DMS53 treated with DMSO at 0.1 percent for 48 hours (cell line): Measurements from ENCODE around the gene TARP.

Experiments used
- DNase-seq: peaks from one replicate; lab custom pipeline; 2025; ENCODE audit not compliant: unreplicated experiment; lab: John Stamatoyannopoulos, UW

Gene TARP

GRCh38 chr7:38220452-38220851 lies 53.0 kb downstream of the TARP start:
- DNase-seq: no peak

DNA sequence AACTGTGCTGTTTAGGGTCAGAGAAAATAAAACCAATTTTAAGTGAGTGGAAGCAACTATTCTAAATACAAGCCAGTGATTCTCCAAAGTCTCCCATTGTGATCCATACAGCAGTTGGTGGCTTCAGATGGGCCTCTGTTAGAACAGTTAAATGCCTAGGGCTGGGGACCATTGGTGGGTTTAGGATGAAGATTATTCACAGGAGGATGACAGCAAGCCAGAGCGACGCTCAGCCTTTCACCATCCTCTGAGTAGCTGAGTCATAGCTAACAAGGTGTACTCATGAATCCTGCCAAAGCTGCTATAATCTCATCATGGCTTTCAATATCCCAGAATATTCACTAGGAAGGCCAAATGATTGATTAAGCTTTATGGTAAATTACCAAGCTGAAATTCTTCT lies 55.8 kb downstream of the TARP start:
- DNase-seq: no peak

GRCh38 chr7:38215735-38216670 lies 57.4 kb downstream of the TARP start:
- DNase-seq: peak; percentile 78

DNA sequence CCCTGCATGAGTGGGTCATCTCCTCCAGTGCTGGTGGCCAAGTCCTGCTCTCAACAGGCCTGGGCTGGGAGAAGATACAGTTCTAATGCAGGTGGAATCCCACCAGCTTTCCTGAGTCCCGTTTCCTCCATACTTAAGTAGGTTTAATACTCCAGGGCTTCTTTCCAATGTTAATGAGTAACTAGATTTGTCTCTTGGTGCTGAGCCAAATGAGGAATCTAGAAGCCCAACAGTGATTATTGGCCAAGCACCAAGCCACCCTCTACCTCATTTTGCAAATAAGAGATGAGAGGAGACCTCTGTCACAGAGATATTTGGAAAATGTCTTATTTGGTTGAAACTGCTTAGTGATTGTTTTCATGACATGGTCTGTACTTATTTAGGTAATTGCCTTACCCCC lies 58.3 kb downstream of the TARP start:
- DNase-seq: peak; percentile 58

DNA sequence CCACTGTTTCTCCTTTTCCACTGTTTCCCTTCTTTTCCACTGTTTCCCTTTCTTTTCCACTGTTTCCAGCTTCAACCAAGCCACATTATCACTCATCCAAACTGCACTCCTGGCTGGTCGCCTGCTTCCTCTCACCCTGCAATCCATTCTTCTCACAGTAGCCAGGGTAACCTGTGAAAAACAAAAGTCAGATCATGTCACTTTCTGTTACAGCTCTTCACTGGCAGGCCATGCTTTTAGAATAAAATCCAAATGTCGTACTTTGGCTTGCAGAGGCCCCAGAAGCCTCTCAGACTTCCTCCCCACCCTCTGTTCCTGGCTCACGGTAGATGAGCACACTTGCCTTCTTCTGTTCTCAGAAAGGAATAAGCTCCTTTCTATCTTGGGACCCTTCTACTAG lies 61.5 kb downstream of the TARP start:
- no peak for DNase-seq

GRCh38 chr7:38211486-38211885 lies 62.0 kb downstream of the TARP start:
- no peak for DNase-seq
